Esophagus muscularis mucosa (tissue), 4 donors: ENCODE results near the gene IGFBP1. TPM values are rescaled to one million over a fixed set of nuclear protein-coding genes. Genes with fewer than 3 reads are reported as not detected.

Experiments
- DNase-seq: peaks from one replicate; pipeline ENCODE4 v3.0.0-alpha.2; 2017; ENCODE audit errors: extremely low spot score
- H3K27ac ChIP-seq, 4 donors: fragments of 200-600 bp; sonication (generic); replicated peaks in 1 of 4; 1 replicate in 3 of 4; 2 replicates in 1 of 4; pipeline ENCODE4 v1.5.1; 2016 to 2019; ENCODE audit warnings: mild to moderate bottlenecking in 1 of 4
- H3K27me3 ChIP-seq, 4 donors: fragments of 200-600 bp; sonication (generic); one replicate each; pipeline versions ENCODE4 v1.5.1 to v1.6.0; 2016 to 2019
- H3K36me3 ChIP-seq, 4 donors: fragments of 200-600 bp; sonication (generic); one replicate each; pipeline ENCODE4 v1.5.1; 2016 to 2019
- H3K4me1 ChIP-seq, 4 donors: fragments of 200-600 bp; sonication (generic); one replicate each; pipeline ENCODE4 v1.5.1; 2016 to 2019
- H3K4me3 ChIP-seq, 4 donors: fragments of 200-600 bp; sonication (generic); 1 replicate in 2 of 4; 2 replicates in 2 of 4; pipeline ENCODE4 v1.5.1; 2016 to 2019; ENCODE audit warnings: mild to moderate bottlenecking in 4 of 4, moderate library complexity in 1 of 4
- H3K9me3 ChIP-seq, 4 donors: fragments of 200-600 bp; sonication (generic); 1 replicate in 3 of 4; 2 replicates in 1 of 4; pipeline ENCODE4 v1.5.1; 2016 to 2019
- CTCF ChIP-seq, 3 experiments: fragments of 200-600 bp in 2 of 3; fragments of 450-650 bp in 1 of 3; sonication (generic) in 2 of 3; IDR thresholded peaks; one replicate each; pipeline ENCODE4 v1.5.1; 2017 to 2019; ENCODE audit warnings: antibody characterized with exemption in 3 of 3, mild to moderate bottlenecking in 2 of 3, moderate library complexity in 1 of 3
- EP300 ChIP-seq: sonication (generic); formaldehyde crosslinking; IDR thresholded peaks from one replicate; pipeline ENCODE4 v1.6.1; 2017; ENCODE audit warnings: antibody characterized with exemption
- POLR2A ChIP-seq: fragments of 450-650 bp; IDR thresholded peaks from one replicate; pipeline ENCODE4 v1.6.1; 2017; ENCODE audit warnings: antibody characterized with exemption, moderate library complexity, mild to moderate bottlenecking, low read depth
- POLR2AphosphoS5 ChIP-seq, 2 donors: sonication (generic); formaldehyde crosslinking; IDR thresholded peaks; one replicate each; pipeline ENCODE4 v1.6.1; 2017; ENCODE audit warnings: antibody characterized with exemption in 2 of 2
- WGBS: methylation state at CpG from one replicate; pipeline ENCODE4 v1.1.5; 2018; 5-methylcytosine and 5-hydroxymethylcytosine counted together
- intact Hi-C: fragments of 100-400 bp; cut with DNase I; formaldehyde crosslinking; loops from one replicate; pipeline ENCODE4 v1.15.1; 2023
- total RNA-seq, 4 donors: library from RNA; depleted of rRNA; stranded (reverse); fragments of >200 nt; gene quantifications; one replicate each; pipeline versions ENCODE4 v1.1.0 to v1.2.1, GENCODE V29; 2016

The IGFBP1 gene
- total RNA-seq, 4 donors from 2014 or later, result not detected

- Histone ChIP-seq H3K27me3 (peaks cover 0 to 72% (median 17%) of the 10 kb centered on the region in 4 donors), H3K27ac (no peak overlapping the region), H3K9me3 (no peaks in the 10 kb centered on the region), H3K4me1 (peaks cover 8 to 11% (median 11%) of the 10 kb centered on the region in 4 donors), H3K36me3 (no peaks in the 10 kb centered on the region), H3K4me3 (no peak overlapping the region)
- intact Hi-C loops, result no loop called here
- TF ChIP-seq POLR2AphosphoS5 (IDR thresholded peaks at IDR 0.05) (no peak), CTCF (IDR thresholded peaks at IDR 0.05) (no peak), EP300 (no peak), POLR2A (no peak)
- peak; percentile 85 for DNase-seq
- WGBS, result 78% methylated on average over 8 of the region's 10 CpGs
Observed at GRCh38 chr7:45891462-45892402, 3.4 kb downstream of the IGFBP1 start.

GRCh38 chr7:45892407-45893035 lies 4.2 kb downstream of the IGFBP1 start:
- WGBS, result 96% methylated on average over 5 of the region's 6 CpGs
- Histone ChIP-seq H3K4me1 (peaks cover 8 to 11% (median 11%) of the 10 kb centered on the region in 4 donors), H3K27ac (no peak overlapping the region), H3K4me3 (no peak overlapping the region), H3K27me3 (peaks cover 0 to 64% (median 17%) of the 10 kb centered on the region in 4 donors), H3K36me3 (no peaks in the 10 kb centered on the region), H3K9me3 (no peaks in the 10 kb centered on the region)
- TF ChIP-seq CTCF (IDR thresholded peaks at IDR 0.05), result no peak
- no peak for TF ChIP-seq EP300
- no peak for TF ChIP-seq POLR2A
- TF ChIP-seq POLR2AphosphoS5 (IDR thresholded peaks at IDR 0.05), result no peak
- peak; percentile 92 for DNase-seq
- intact Hi-C loops, result no loop called here

- peaks cover 5 to 7% (median 6%) of the 10 kb centered on the region in 4 donors for H3K4me1 ChIP-seq
- intact Hi-C loops, result no loop called here
- no peak overlapping the region for H3K27ac ChIP-seq
- DNase-seq, result peak; percentile 62
- H3K27me3 ChIP-seq, result peaks cover 0 to 55% (median 9%) of the 10 kb centered on the region in 4 donors
- 62% methylated on average over 5 of the region's 5 CpGs for WGBS
- H3K9me3 ChIP-seq, result no peaks in the 10 kb centered on the region
- H3K36me3 ChIP-seq, result no peaks in the 10 kb centered on the region
- H3K4me3 ChIP-seq, result no peak overlapping the region
- no peak for TF ChIP-seq POLR2A
- no peak for TF ChIP-seq EP300
- no peak for TF ChIP-seq CTCF (IDR thresholded peaks at IDR 0.05)
- no peak for TF ChIP-seq POLR2AphosphoS5 (IDR thresholded peaks at IDR 0.05)
Observed at GRCh38 chr7:45893374-45893995, 5.2 kb downstream of the IGFBP1 start.

GRCh38 chr7:45893996-45894664 lies 5.8 kb downstream of the IGFBP1 start:
- WGBS, result 78% methylated on average over 4 of the region's 4 CpGs
- H3K4me1 ChIP-seq, result peaks cover 0 to under 1% (median 0%) of the 10 kb centered on the region in 4 donors
- no peak overlapping the region for H3K4me3 ChIP-seq
- H3K27ac ChIP-seq, result no peak overlapping the region
- intact Hi-C loops, result no loop called here
- no peak for TF ChIP-seq POLR2A
- no peak for TF ChIP-seq EP300
- TF ChIP-seq POLR2AphosphoS5 (IDR thresholded peaks at IDR 0.05), result no peak
- TF ChIP-seq CTCF (IDR thresholded peaks at IDR 0.05), result no peak
- no peaks in the 10 kb centered on the region for H3K9me3 ChIP-seq
- peaks cover 0 to 48% (median 4%) of the 10 kb centered on the region in 4 donors for H3K27me3 ChIP-seq
- no peaks in the 10 kb centered on the region for H3K36me3 ChIP-seq
- peak; percentile 79 for DNase-seq
